K562 (cell line): ENCODE results near the gene LRRC8C. TPM values are rescaled to one million over a fixed set of nuclear protein-coding genes. Genes with fewer than 3 reads are reported as not detected.
A peak's percentile ranks its signal among the peaks of the same experiment; 100 is the strongest.

ENCODE experiments used
- ATAC-seq: fragments of 200-7000 bp; cut with Tn5 transposase; 3 replicates; pipeline ENCODE4 v1.9.1; 2020; ENCODE audit warnings: moderate library complexity
- BruUV-seq: library from RNA; stranded (reverse); fragments of 400-500 nt; replicated peaks from 2 replicates; lab custom pipeline; 2021; lab: Mats Ljungman, UMichigan
- CTCF ChIA-PET: fragments of 300-600 bp; formaldehyde crosslinking; extraction: SDS; loops from one replicate; lab custom pipeline; 2021; ENCODE audit warnings: low intra/inter-chr PET ratio; lab: Yijun Ruan, JAX
- POLR2A ChIA-PET: fragments of 300-600, 350-650 bp; sonication (Branson Sonifier 250); formaldehyde crosslinking; extraction: SDS; loops from one replicate; lab custom pipeline; 2021; ENCODE audit warnings: antibody characterized with exemption, inconsistent platforms; lab: Yijun Ruan, JAX
- DNase-seq, 4 experiments: peaks; one replicate each; pipeline versions ENCODE4 v3.0.0 to v3.0.0-alpha.2; 2011 to 2018; ENCODE audit warnings: low spot score in 3 of 4, mixed read lengths in 3 of 4; ENCODE audit errors: extremely low read depth in 1 of 4
- FAIRE-seq: peaks from 2 replicates; lab custom pipeline; 2011; peaks lifted over from hg19 to GRCh38; lab: Jason Lieb, UNC
- H2AFZ ChIP-seq: 2 replicates; pipeline ENCODE4 v1.6.0; 2011; ENCODE audit warnings: low read depth, low read length, control low read depth, inconsistent platforms
- H3K27ac ChIP-seq: fragments of 200-600 bp; 3 replicates; pipeline ENCODE4 v1.8.0; 2011; ENCODE audit warnings: low read depth, mild to moderate bottlenecking, control low read depth, inconsistent platforms, low read length, moderate library complexity, mixed read lengths; ENCODE audit errors: extremely low read depth
- H3K27me3 ChIP-seq, 2 experiments: fragments of 300-600 bp in 1 of 2; 2 replicates in 1 of 2; 3 replicates in 1 of 2; pipeline versions ENCODE4 v1.6.0 to v1.8.0; 2011; ENCODE audit warnings: inconsistent platforms in 2 of 2, low read length in 2 of 2, mild to moderate bottlenecking in 1 of 2, mixed read lengths in 1 of 2, moderate library complexity in 1 of 2; ENCODE audit not compliant: control insufficient read depth in 2 of 2, insufficient read depth in 2 of 2
- H3K36me3 ChIP-seq: fragments of 300-600 bp; 3 replicates; pipeline ENCODE4 v1.8.0; 2011; ENCODE audit warnings: mild to moderate bottlenecking, low read length, inconsistent platforms; ENCODE audit not compliant: control insufficient read depth, insufficient read depth
- H3K4me1 ChIP-seq, 2 experiments: fragments of 200-600 bp in 1 of 2; replicated peaks in 1 of 2; 2 replicates in 1 of 2; 3 replicates in 1 of 2; pipeline versions ENCODE4 v1.5.1 to v1.8.0; 2011; ENCODE audit warnings: inconsistent platforms in 2 of 2, low read length in 2 of 2, mild to moderate bottlenecking in 1 of 2, mixed read lengths in 1 of 2, moderate library complexity in 1 of 2; ENCODE audit not compliant: control insufficient read depth in 2 of 2, insufficient read depth in 2 of 2
- H3K4me2 ChIP-seq: 2 replicates; pipeline ENCODE4 v1.6.1; 2011; ENCODE audit warnings: low read length, control low read depth, inconsistent platforms, mixed read lengths; ENCODE audit not compliant: insufficient read depth
- H3K4me3 ChIP-seq: fragments of 200-600 bp; sonication (generic), shearing (Covaris generic); 2 replicates; pipeline ENCODE4 v1.5.1; 2016; ENCODE audit warnings: control low read depth, inconsistent platforms
- H3K79me2 ChIP-seq: fragments of 200-600 bp; 3 replicates; pipeline ENCODE4 v1.8.0; 2011; ENCODE audit warnings: low read length, inconsistent platforms; ENCODE audit not compliant: control insufficient read depth, insufficient read depth
- H3K9ac ChIP-seq, 2 experiments: 2 replicates each; pipeline versions ENCODE4 v1.6.0 to v1.6.1; 2011; ENCODE audit warnings: low read depth in 2 of 2, low read length in 2 of 2, control low read depth in 1 of 2, inconsistent platforms in 1 of 2, mild to moderate bottlenecking in 1 of 2, mixed read lengths in 1 of 2; ENCODE audit not compliant: insufficient read depth in 1 of 2
- H3K9me1 ChIP-seq: one replicate; pipeline ENCODE4 v1.6.0; 2011; ENCODE audit warnings: inconsistent platforms, mild to moderate bottlenecking, low read length, moderate library complexity; ENCODE audit not compliant: control insufficient read depth, insufficient read depth
- H3K9me3 ChIP-seq: replicated peaks from 2 replicates; pipeline ENCODE4 v1.5.1; 2011; ENCODE audit warnings: low read depth, low read length, inconsistent platforms; ENCODE audit not compliant: control insufficient read depth, insufficient read depth
- H4K20me1 ChIP-seq: replicated peaks from 2 replicates; pipeline ENCODE4 v1.6.1; 2011; ENCODE audit warnings: low read length, inconsistent platforms, mixed read lengths; ENCODE audit not compliant: control insufficient read depth, insufficient read depth
- FOS ChIP-seq: IDR thresholded peaks from 3 replicates; pipeline ENCODE4 v1.6.1; 2011; ENCODE audit not compliant: insufficient read length; ENCODE audit errors: extremely low read depth
- SP1 ChIP-seq: sonication (generic); formaldehyde crosslinking; IDR thresholded peaks from 2 replicates; pipeline ENCODE4 v1.8.1; 2022; ENCODE audit warnings: mild to moderate bottlenecking, missing genetic modification reagents
- USF1 ChIP-seq: sonication (generic); formaldehyde crosslinking; IDR thresholded peaks from 2 replicates; pipeline ENCODE4 v1.9.0; 2022; ENCODE audit warnings: mild to moderate bottlenecking, missing genetic modification reagents
- XRCC3 ChIP-seq: fragments of 450-650 bp; IDR thresholded peaks from 2 replicates; pipeline ENCODE4 v1.6.1; 2017; ENCODE audit warnings: mild to moderate bottlenecking, moderate library complexity
- WGBS: fragments of 100-300 bp; shearing (Covaris generic); methylation state at CpG from one replicate; pipeline ENCODE4 v1.1.6; 2016; ENCODE audit warnings: low coverage, mixed read lengths; ENCODE audit not compliant: insufficient coverage; ENCODE audit errors: missing lambda C conversion rate; 5-methylcytosine and 5-hydroxymethylcytosine counted together
- in situ Hi-C: fragments of 300-500 bp; cut with MboI; formaldehyde crosslinking; loops from 4 replicates; pipeline ENCODE4 v1.15.0; 2018; ENCODE audit warnings: inconsistent platforms, mixed read lengths
- intact Hi-C: fragments of 100-400 bp; cut with micrococcal nuclease; formaldehyde crosslinking; loops from 2 replicates; pipeline ENCODE4 v1.14.2; 2022
- polyA plus RNA-seq, 8 experiments: library from polyadenylated mRNA; depleted of rRNA in 4 of 8; stranded (reverse) in 5 of 8; unstranded in 3 of 8; fragments of >200 nt; fragmentation: Nextera tagmentation in 2 of 8; fragmentation: Illumina TruSeq in 1 of 8; extraction: Ambion mirVana in 2 of 8; extraction: Trizol in 1 of 8; gene quantifications; 2 replicates each; pipeline versions ENCODE4 v1.2.1 to v1.2.3, GENCODE V29; 2011 to 2014; ENCODE audit warnings: inconsistent platforms in 1 of 8, missing spikeins in 1 of 8
- total RNA-seq, 7 experiments: library from RNA; depleted of rRNA in 6 of 7; stranded (reverse); fragments of >200 nt in 6 of 7; fragmentation: Illumina TruSeq in 2 of 7; extraction: Trizol in 2 of 7; gene quantifications; 2 replicates each; pipeline versions ENCODE4 v1.2.1 to v1.2.3, GENCODE V29; 2011 to 2021; ENCODE audit warnings: low replicate concordance in 1 of 7
- TF ChIP-seq, protein P1 (sequence below): sonication (generic); formaldehyde crosslinking; IDR thresholded peaks from 2 replicates; pipeline ENCODE4 v1.5.0; 2020; ENCODE audit warnings: missing genetic modification reagents
- TF ChIP-seq, protein P2 (sequence below), 2 experiments: fragments of 450-650 bp in 1 of 2; sonication (generic) in 1 of 2; formaldehyde crosslinking in 1 of 2; IDR thresholded peaks in 1 of 2; conservative IDR thresholded peaks in 1 of 2; 2 replicates each; pipeline versions ENCODE4 v1.6.1 to v1.8.1; 2016 to 2023; ENCODE audit warnings: mild to moderate bottlenecking in 2 of 2, moderate library complexity in 2 of 2, inconsistent platforms in 1 of 2, missing genetic modification reagents in 1 of 2

LRRC8C gene
- total and polyA plus RNA-seq, 9 of the 15 experiments (the other 6 are each of a cell fraction or from before 2014, with no cell fraction given): 1.00 to 12.5 (median 4.5) TPM

DNA sequence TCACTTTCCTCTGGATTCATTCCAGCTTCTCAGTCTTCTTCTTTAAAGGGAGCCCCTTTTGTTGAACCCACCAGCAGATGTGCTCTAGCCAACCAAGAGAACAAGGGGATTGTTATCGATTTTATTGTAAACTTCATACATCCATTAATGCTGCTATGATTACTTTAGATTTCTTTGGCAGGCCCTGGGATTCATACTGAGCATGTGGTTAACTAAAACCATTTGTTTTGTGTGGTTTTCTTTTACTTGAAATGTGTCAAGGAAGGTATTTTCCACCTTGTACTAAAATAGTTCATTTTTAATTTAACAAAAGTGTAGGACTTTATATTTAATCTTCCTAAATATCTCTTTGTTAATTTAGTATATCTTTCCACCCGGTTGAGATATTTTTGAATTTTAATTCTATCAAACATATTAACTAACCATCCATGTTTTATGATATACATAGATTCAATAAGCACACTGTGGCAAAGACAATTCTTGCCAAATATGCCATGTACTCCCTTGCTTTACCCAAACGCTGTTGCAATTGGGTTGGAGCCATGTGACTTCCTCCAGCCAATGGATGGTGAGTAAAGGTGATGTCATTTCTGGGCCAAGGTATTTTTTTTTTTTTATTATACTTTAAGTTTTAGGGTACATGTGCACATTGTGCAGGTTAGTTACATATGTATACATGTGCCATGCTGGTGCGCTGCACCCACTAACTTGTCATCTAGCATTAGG lies 113.7 kb downstream of the LRRC8C start:
- Histone ChIP-seq H3K79me2 (no peaks in the 10 kb centered on the region), H3K9ac (no peak overlapping the region), H3K4me3 (no peak overlapping the region), H3K36me3 (no peaks in the 10 kb centered on the region), H3K4me2 (no peak overlapping the region), H3K4me1 (no peaks in the 10 kb centered on the region), H3K9me3 (no peaks in the 10 kb centered on the region), H3K9me1 (no peaks in the 10 kb centered on the region), H4K20me1 (no peaks in the 10 kb centered on the region), H2AFZ (no peak overlapping the region), H3K27me3 (no peaks in the 10 kb centered on the region), H3K27ac (no peak overlapping the region)
- BruUV-seq: no TSS peak
- intact Hi-C loops (no loop called here), in situ Hi-C loops (no loop called here)
- peak; percentile 50; the same call in 1 of the 2 replicates for TF ChIP-seq USF1
- no peak for TF ChIP-seq XRCC3
- TF ChIP-seq SP1 (CRISPR knock-in tag): no peak
- TF ChIP-seq, protein P1, sequence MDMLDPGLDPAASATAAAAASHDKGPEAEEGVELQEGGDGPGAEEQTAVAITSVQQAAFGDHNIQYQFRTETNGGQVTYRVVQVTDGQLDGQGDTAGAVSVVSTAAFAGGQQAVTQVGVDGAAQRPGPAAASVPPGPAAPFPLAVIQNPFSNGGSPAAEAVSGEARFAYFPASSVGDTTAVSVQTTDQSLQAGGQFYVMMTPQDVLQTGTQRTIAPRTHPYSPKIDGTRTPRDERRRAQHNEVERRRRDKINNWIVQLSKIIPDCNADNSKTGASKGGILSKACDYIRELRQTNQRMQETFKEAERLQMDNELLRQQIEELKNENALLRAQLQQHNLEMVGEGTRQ: peak; percentile 61
- TF ChIP-seq FOS: no peak
- TF ChIP-seq, protein P2, sequence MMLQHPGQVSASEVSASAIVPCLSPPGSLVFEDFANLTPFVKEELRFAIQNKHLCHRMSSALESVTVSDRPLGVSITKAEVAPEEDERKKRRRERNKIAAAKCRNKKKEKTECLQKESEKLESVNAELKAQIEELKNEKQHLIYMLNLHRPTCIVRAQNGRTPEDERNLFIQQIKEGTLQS (IDR thresholded peaks at IDR 0.05): 0 out of 2 replicates have a peak, but pooled peaks have one; percentile 12
- TF ChIP-seq, protein P2 (CRISPR knock-in tag; conservative IDR thresholded peaks at IDR 0.05): no peak
- no peak for ATAC-seq
- DNase-seq: peak in 2 of 4 experiments; percentile 22 to 36
- ChIA-PET CTCF (no interaction called here), POLR2A (interaction anchor here (0.8 kb wide), 1 partner anchor 132 kb away, joined by 3 read pairs; no protein-coding TSS in a partner anchor)
- no peak for FAIRE-seq
- WGBS: 2% methylated on average over 3 of the region's 4 CpGs
